Measurements from ENCODE around the gene MSMP. TPM values are rescaled to one million over a fixed set of nuclear protein-coding genes. Genes with fewer than 3 reads are reported as not detected.

MSMP gene
- total RNA-seq, 1 donor from 2014 or later: not detected

DNA sequence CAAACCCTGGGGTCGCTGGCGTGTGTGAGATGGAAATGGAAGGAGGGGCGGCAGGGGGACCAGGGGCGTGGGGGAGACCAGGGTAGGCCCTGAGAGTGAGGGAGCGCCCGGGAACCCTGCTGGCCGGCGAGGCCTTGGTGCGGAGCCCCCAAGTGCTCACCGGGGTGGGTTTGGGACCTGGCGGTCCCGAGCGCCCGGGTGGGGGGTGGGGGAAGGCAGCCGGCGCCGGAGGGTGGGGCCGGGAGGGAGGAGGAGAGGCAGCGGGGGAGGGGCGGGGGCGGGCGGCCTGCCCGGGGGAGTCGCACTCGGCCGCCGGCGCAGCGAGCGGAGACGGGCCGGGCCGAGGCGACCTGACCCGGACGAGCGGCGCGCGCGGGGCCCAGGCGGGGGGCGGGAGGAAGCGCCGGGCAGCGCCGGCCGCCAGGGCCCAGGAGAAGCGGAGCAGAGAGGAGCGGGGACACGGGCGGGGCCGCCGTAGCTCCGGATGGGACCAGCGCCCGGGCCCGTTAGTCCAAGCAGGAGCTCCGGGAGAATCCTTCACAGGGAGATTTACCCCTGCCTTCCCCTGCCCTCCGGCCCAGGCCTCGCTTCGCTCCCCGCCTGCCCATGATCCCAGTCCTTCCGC is 37.3 kb upstream of the MSMP start, which contains the start of gene NPR2:
Gene NPR2 (plus strand): TSS at position 295 of the 625 bp plus-strand sequence. CDS start 818 bp downstream, outside the sequence.
- peaks cover 4% of the 10 kb centered on the region for H3K27me3 Mint-ChIP-seq (ENCODE audit: insufficient read depth, low read depth)
- Histone ChIP-seq H3K79me2 (ENCODE audit: low read depth) (no peaks in the 10 kb centered on the region), H3K27ac (no peak within 1 kb of the TSS), H3K27me3 (no peaks in the 10 kb centered on the region), H3K4me1 (peaks cover 8% of the 10 kb centered on the region), H3K4me3 (peak within 1 kb of the TSS; percentile 51), H3F3A (ENCODE audit: low read depth) (peaks cover 6% of the 10 kb centered on the region), H3K9ac (no peak within 1 kb of the TSS), H3K9me3 (ENCODE audit: low read depth) (no peaks in the 10 kb centered on the region), H3K4me2 (peak within 1 kb of the TSS; percentile 86), H3K36me3 (no peaks in the 10 kb centered on the region), H4K20me1 (ENCODE audit: low read depth) (no peaks in the 10 kb centered on the region), H2AFZ (replicated peaks) (peak within 1 kb of the TSS; percentile 15)
- H3K4me1 Mint-ChIP-seq: peaks cover 17% of the 10 kb centered on the region
- peak within 1 kb of the TSS; percentile 80 for H3K4me3 Mint-ChIP-seq
- H3K36me3 Mint-ChIP-seq: no peaks in the 10 kb centered on the region
- peak; percentile 79 for DNase-seq (ENCODE audit: low spot score)
- H3K27ac Mint-ChIP-seq: peak within 1 kb of the TSS; percentile 90
- H3K9me3 Mint-ChIP-seq: no peaks in the 10 kb centered on the region
- TF ChIP-seq EZH2phosphoT487 (IDR thresholded peaks at IDR 0.05) (no peak), EZH2 (IDR thresholded peaks at IDR 0.05) (no peak), CTCF (IDR thresholded peaks at IDR 0.05) (no peak)

GRCh38 chr9:35790385-35791296 is 36.6 kb upstream of the MSMP start:
- DNase-seq (ENCODE audit: low spot score): peak; percentile 87
- Histone ChIP-seq H3K4me2 (peak overlapping the region; percentile 86), H3K9me3 (ENCODE audit: low read depth) (no peaks in the 10 kb centered on the region), H3K79me2 (ENCODE audit: low read depth) (no peaks in the 10 kb centered on the region), H3K36me3 (no peaks in the 10 kb centered on the region), H3K27ac (no peak overlapping the region), H3K4me3 (peak overlapping the region; percentile 51), H3F3A (ENCODE audit: low read depth) (peaks cover 6% of the 10 kb centered on the region), H3K9ac (no peak overlapping the region), H4K20me1 (ENCODE audit: low read depth) (no peaks in the 10 kb centered on the region), H3K4me1 (peaks cover 8% of the 10 kb centered on the region), H2AFZ (replicated peaks) (peak overlapping the region; percentile 15), H3K27me3 (no peaks in the 10 kb centered on the region)
- Mint-ChIP-seq H3K4me3 (peak overlapping the region; percentile 80), H3K27me3 (ENCODE audit: insufficient read depth, low read depth) (peaks cover 5% of the 10 kb centered on the region), H3K27ac (peak overlapping the region; percentile 90), H3K36me3 (no peaks in the 10 kb centered on the region), H3K9me3 (no peaks in the 10 kb centered on the region), H3K4me1 (peaks cover 17% of the 10 kb centered on the region)
- TF ChIP-seq EZH2 (IDR thresholded peaks at IDR 0.05) (no peak), CTCF (IDR thresholded peaks at IDR 0.05) (peak; percentile 89)

GRCh38 chr9:35790025-35790384 is 35.9 kb upstream of the MSMP start:
- H2AFZ ChIP-seq (replicated peaks): no peak overlapping the region
- no peaks in the 10 kb centered on the region for H3K27me3 ChIP-seq
- no peaks in the 10 kb centered on the region for H3K9me3 Mint-ChIP-seq
- no peak overlapping the region for H3K9ac ChIP-seq
- H3K4me1 ChIP-seq: peaks cover 8% of the 10 kb centered on the region
- no peaks in the 10 kb centered on the region for H4K20me1 ChIP-seq (ENCODE audit: low read depth)
- H3K27ac Mint-ChIP-seq: peak overlapping the region; percentile 88
- no peak for DNase-seq (ENCODE audit: low spot score)
- H3K4me3 ChIP-seq: no peak overlapping the region
- no peaks in the 10 kb centered on the region for H3K36me3 Mint-ChIP-seq
- peaks cover 6% of the 10 kb centered on the region for H3F3A ChIP-seq (ENCODE audit: low read depth)
- H3K36me3 ChIP-seq: no peaks in the 10 kb centered on the region
- peaks cover 6% of the 10 kb centered on the region for H3K27me3 Mint-ChIP-seq (ENCODE audit: insufficient read depth, low read depth)
- no peak overlapping the region for H3K27ac ChIP-seq
- no peaks in the 10 kb centered on the region for H3K9me3 ChIP-seq (ENCODE audit: low read depth)
- TF ChIP-seq CTCF (IDR thresholded peaks at IDR 0.05) (no peak), EZH2phosphoT487 (IDR thresholded peaks at IDR 0.05) (no peak), EZH2 (IDR thresholded peaks at IDR 0.05) (no peak)
- H3K4me2 ChIP-seq: no peak overlapping the region
- peaks cover 17% of the 10 kb centered on the region for H3K4me1 Mint-ChIP-seq
- H3K79me2 ChIP-seq (ENCODE audit: low read depth): no peaks in the 10 kb centered on the region
- H3K4me3 Mint-ChIP-seq: no peak overlapping the region

Measured in neural progenitor cell (in vitro differentiated cells).